Measurements from ENCODE around the gene BRAT1.

DNA sequence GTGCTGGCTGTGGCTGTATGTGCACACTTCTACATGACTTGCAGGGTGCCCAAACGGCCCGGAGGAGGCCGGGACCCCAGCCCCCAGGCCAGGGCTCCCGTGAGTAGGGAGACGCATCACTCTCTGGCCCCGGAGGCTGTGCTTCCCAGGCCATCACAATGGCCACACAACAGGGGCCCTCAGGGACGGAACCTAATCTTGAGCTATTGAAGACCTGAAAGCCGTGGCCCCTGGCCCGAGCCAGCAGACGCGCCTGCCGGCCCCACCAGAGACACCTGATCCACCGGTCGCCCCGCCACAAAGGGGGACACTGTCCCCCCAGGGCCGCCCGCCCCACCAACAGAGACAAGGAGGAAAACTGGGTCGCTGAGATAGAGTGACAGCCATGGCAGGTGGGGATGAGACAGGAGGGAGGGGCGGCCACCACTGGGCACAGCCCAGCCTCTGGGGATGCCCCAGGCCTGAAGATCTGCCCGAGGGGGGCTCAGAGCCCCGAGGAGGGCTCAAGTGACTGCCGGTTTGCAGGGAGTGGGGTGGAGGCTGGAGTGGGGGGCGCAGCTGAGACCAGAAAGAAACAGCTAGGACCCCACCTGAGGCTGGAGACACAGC, 45.9 kb downstream of the BRAT1 start:
- TF ChIP-seq, protein P1, sequence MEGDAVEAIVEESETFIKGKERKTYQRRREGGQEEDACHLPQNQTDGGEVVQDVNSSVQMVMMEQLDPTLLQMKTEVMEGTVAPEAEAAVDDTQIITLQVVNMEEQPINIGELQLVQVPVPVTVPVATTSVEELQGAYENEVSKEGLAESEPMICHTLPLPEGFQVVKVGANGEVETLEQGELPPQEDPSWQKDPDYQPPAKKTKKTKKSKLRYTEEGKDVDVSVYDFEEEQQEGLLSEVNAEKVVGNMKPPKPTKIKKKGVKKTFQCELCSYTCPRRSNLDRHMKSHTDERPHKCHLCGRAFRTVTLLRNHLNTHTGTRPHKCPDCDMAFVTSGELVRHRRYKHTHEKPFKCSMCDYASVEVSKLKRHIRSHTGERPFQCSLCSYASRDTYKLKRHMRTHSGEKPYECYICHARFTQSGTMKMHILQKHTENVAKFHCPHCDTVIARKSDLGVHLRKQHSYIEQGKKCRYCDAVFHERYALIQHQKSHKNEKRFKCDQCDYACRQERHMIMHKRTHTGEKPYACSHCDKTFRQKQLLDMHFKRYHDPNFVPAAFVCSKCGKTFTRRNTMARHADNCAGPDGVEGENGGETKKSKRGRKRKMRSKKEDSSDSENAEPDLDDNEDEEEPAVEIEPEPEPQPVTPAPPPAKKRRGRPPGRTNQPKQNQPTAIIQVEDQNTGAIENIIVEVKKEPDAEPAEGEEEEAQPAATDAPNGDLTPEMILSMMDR (IDR thresholded peaks at IDR 0.05; ENCODE audit: low read length) = no peak
- no peak for TF ChIP-seq EZH2phosphoT487 (IDR thresholded peaks at IDR 0.05; ENCODE audit: low read length)
- no peak for TF ChIP-seq EZH2 (optimal IDR thresholded peaks at IDR 0.05; ENCODE audit: low read depth, low read length)
